Activated T-helper 2 cell treated with anti-CD3 and anti-CD28 coated beads, Interferon-gamma antibody, Interleukin-2, Interleukin-4, amounts not matched to agents 10 μg/mL and 5 μg/mL and 100 μg/mL, durations not matched to agents 14 hours and 24 hours and 36 hours (primary cell): ENCODE measurements around the gene NDUFA9. TPM values are rescaled to one million over a fixed set of nuclear protein-coding genes. Genes with fewer than 3 reads are reported as not detected.
A peak's percentile ranks its signal among the peaks of the same experiment; 100 is the strongest.

Experiments
- DNase-seq: peaks from one replicate; pipeline ENCODE4 v3.0.0; 2021; ENCODE audit warnings: low spot score
- H3K27ac Mint-ChIP-seq: one replicate; pipeline ENCODE4 v1.8.0; 2021; ENCODE audit warnings: mixed read lengths
- H3K27me3 Mint-ChIP-seq: one replicate; pipeline ENCODE4 v1.8.0; 2021; ENCODE audit warnings: low read depth, mixed read lengths
- H3K36me3 Mint-ChIP-seq: one replicate; pipeline ENCODE4 v1.8.0; 2021; ENCODE audit warnings: low read depth, mixed read lengths
- H3K4me1 Mint-ChIP-seq: one replicate; pipeline ENCODE4 v1.8.0; 2021; ENCODE audit warnings: low read depth, mixed read lengths
- H3K4me3 Mint-ChIP-seq: one replicate; pipeline ENCODE4 v1.8.0; 2021; ENCODE audit warnings: low read depth, mild to moderate bottlenecking, moderate library complexity, mixed read lengths
- H3K9me3 Mint-ChIP-seq: one replicate; pipeline ENCODE4 v1.8.0; 2021; ENCODE audit warnings: mixed read lengths
- intact Hi-C: fragments of 100-400 bp; cut with micrococcal nuclease; formaldehyde crosslinking; loops from one replicate; pipeline ENCODE4 v1.15.1; 2023
- total RNA-seq: library from RNA; stranded (reverse); gene quantifications from 2 replicates; pipeline ENCODE4 v1.2.3, GENCODE V29; 2022

NDUFA9 gene
- total RNA-seq, 1 donor from 2014 or later, result 124 TPM

GRCh38 chr12:4645023-4645422 lies 3.9 kb upstream of the NDUFA9 start:
- H3K27me3 Mint-ChIP-seq, result peaks cover 17% of the 10 kb centered on the region
- no peak overlapping the region for H3K27ac Mint-ChIP-seq
- intact Hi-C loops, result loop anchor here (5.0 kb wide), 2 partner anchors 182 to 323 kb away; partner anchors contain the start of gene TIGAR
- no peak overlapping the region for H3K4me3 Mint-ChIP-seq
- no peaks in the 10 kb centered on the region for H3K9me3 Mint-ChIP-seq
- peaks cover 18% of the 10 kb centered on the region for H3K4me1 Mint-ChIP-seq
- no peak for DNase-seq
- no peaks in the 10 kb centered on the region for H3K36me3 Mint-ChIP-seq

GRCh38 chr12:4648104-4648500 lies 812 bp upstream of the NDUFA9 start:
- Mint-ChIP-seq H3K4me1 (peaks cover 39% of the 10 kb centered on the region), H3K27ac (peak overlapping the region; percentile 97), H3K4me3 (peak overlapping the region; percentile 100), H3K9me3 (no peaks in the 10 kb centered on the region), H3K36me3 (peaks cover 9% of the 10 kb centered on the region), H3K27me3 (peaks cover under 1% of the 10 kb centered on the region)
- DNase-seq, result no peak
- intact Hi-C loops, result loop anchor here (5.0 kb wide), 2 partner anchors 179 to 326 kb away; partner anchors contain the start of gene TIGAR

- H3K36me3 Mint-ChIP-seq, result peaks cover 14% of the 10 kb centered on the region
Measured at GRCh38 chr12:4649358-4649661, 396 bp downstream of the NDUFA9 start.

GRCh38 chr12:4653257-4653656 lies 4.3 kb downstream of the NDUFA9 start:
- Mint-ChIP-seq H3K4me1 (peaks cover 34% of the 10 kb centered on the region), H3K36me3 (peaks cover 39% of the 10 kb centered on the region), H3K27me3 (no peaks in the 10 kb centered on the region), H3K9me3 (no peaks in the 10 kb centered on the region), H3K27ac (no peak overlapping the region), H3K4me3 (no peak overlapping the region)
- intact Hi-C loops, result no loop called here
- no peak for DNase-seq

More at GRCh38 chr12:4649358-4649661, 396 bp downstream of the NDUFA9 start:
- Mint-ChIP-seq H3K27ac (peak overlapping the region; percentile 97), H3K4me3 (peak overlapping the region; percentile 100), H3K9me3 (no peaks in the 10 kb centered on the region), H3K27me3 (no peaks in the 10 kb centered on the region), H3K4me1 (peaks cover 45% of the 10 kb centered on the region)
- no peak for DNase-seq
- intact Hi-C loops, result loop anchor here (1.0 to 5.0 kb wide), 3 partner anchors 45 to 327 kb away; partner anchors contain the start of gene TIGAR

- H3K4me3 Mint-ChIP-seq, result no peak overlapping the region
- H3K9me3 Mint-ChIP-seq, result no peaks in the 10 kb centered on the region
- H3K36me3 Mint-ChIP-seq, result peaks cover 40% of the 10 kb centered on the region
- H3K4me1 Mint-ChIP-seq, result peaks cover 33% of the 10 kb centered on the region
- intact Hi-C loops, result no loop called here
- H3K27me3 Mint-ChIP-seq, result no peaks in the 10 kb centered on the region
- no peak overlapping the region for H3K27ac Mint-ChIP-seq
- DNase-seq, result no peak
Measured at GRCh38 chr12:4653691-4654090, 4.8 kb downstream of the NDUFA9 start.

GRCh38 chr12:4663971-4664505 lies 15.1 kb downstream of the NDUFA9 start:
- no peak for DNase-seq
- intact Hi-C loops, result no loop called here
- no peak overlapping the region for H3K27ac Mint-ChIP-seq
- H3K36me3 Mint-ChIP-seq, result peaks cover 51% of the 10 kb centered on the region
- no peaks in the 10 kb centered on the region for H3K27me3 Mint-ChIP-seq
- no peak overlapping the region for H3K4me3 Mint-ChIP-seq
- H3K9me3 Mint-ChIP-seq, result no peaks in the 10 kb centered on the region
- peaks cover 2% of the 10 kb centered on the region for H3K4me1 Mint-ChIP-seq

- Mint-ChIP-seq H3K4me3 (no peak overlapping the region), H3K36me3 (peaks cover 63% of the 10 kb centered on the region), H3K27me3 (no peaks in the 10 kb centered on the region), H3K9me3 (no peaks in the 10 kb centered on the region), H3K27ac (no peak overlapping the region), H3K4me1 (peaks cover 2% of the 10 kb centered on the region)
- no peak for DNase-seq
- intact Hi-C loops, result no loop called here
Measured at GRCh38 chr12:4665236-4665635, 16.3 kb downstream of the NDUFA9 start.

GRCh38 chr12:4679711-4680110 lies 30.8 kb downstream of the NDUFA9 start:
- no peak overlapping the region for H3K4me3 Mint-ChIP-seq

GRCh38 chr12:4681732-4682131 lies 32.8 kb downstream of the NDUFA9 start:
- Mint-ChIP-seq H3K27ac (no peak overlapping the region), H3K4me1 (no peaks in the 10 kb centered on the region), H3K27me3 (no peaks in the 10 kb centered on the region), H3K4me3 (no peak overlapping the region), H3K36me3 (peaks cover 44% of the 10 kb centered on the region), H3K9me3 (no peaks in the 10 kb centered on the region)
- intact Hi-C loops, result no loop called here
- DNase-seq, result no peak

More at GRCh38 chr12:4679711-4680110, 30.8 kb downstream of the NDUFA9 start:
- intact Hi-C loops, result no loop called here
- no peak overlapping the region for H3K27ac Mint-ChIP-seq
- no peaks in the 10 kb centered on the region for H3K4me1 Mint-ChIP-seq
- no peaks in the 10 kb centered on the region for H3K27me3 Mint-ChIP-seq
- peaks cover 32% of the 10 kb centered on the region for H3K36me3 Mint-ChIP-seq
- no peak for DNase-seq
- peaks cover 4% of the 10 kb centered on the region for H3K9me3 Mint-ChIP-seq

- H3K4me3 Mint-ChIP-seq, result no peak overlapping the region
- H3K27me3 Mint-ChIP-seq, result no peaks in the 10 kb centered on the region
- H3K4me1 Mint-ChIP-seq, result no peaks in the 10 kb centered on the region
- peaks cover 49% of the 10 kb centered on the region for H3K36me3 Mint-ChIP-seq
- no peak for DNase-seq
- no peaks in the 10 kb centered on the region for H3K9me3 Mint-ChIP-seq
- intact Hi-C loops, result no loop called here
- H3K27ac Mint-ChIP-seq, result no peak overlapping the region
Measured at GRCh38 chr12:4685317-4685716, 36.4 kb downstream of the NDUFA9 start.

- no peak overlapping the region for H3K27ac Mint-ChIP-seq
- DNase-seq, result no peak
- intact Hi-C loops, result no loop called here
- H3K27me3 Mint-ChIP-seq, result no peaks in the 10 kb centered on the region
- H3K4me3 Mint-ChIP-seq, result no peak overlapping the region
- no peaks in the 10 kb centered on the region for H3K9me3 Mint-ChIP-seq
- H3K4me1 Mint-ChIP-seq, result peaks cover 2% of the 10 kb centered on the region
- peaks cover 26% of the 10 kb centered on the region for H3K36me3 Mint-ChIP-seq
Measured at GRCh38 chr12:4690760-4691159, 41.8 kb downstream of the NDUFA9 start.
